Neural progenitor cell (in vitro differentiated cells): ENCODE results near the gene ING5. TPM values are rescaled to one million over a fixed set of nuclear protein-coding genes. Genes with fewer than 3 reads are reported as not detected.
A peak's percentile ranks its signal among the peaks of the same experiment; 100 is the strongest.

ENCODE experiments used
- DNase-seq: peaks from one replicate; pipeline ENCODE4 v3.0.0-alpha.2; 2016; ENCODE audit warnings: low spot score
- H2AFZ ChIP-seq: fragments of 200-600 bp; sonication (generic); replicated peaks from 2 replicates; pipeline ENCODE4 v1.6.1; 2016; ENCODE audit warnings: antibody characterized with exemption
- H3F3A ChIP-seq: fragments of 200-600 bp; sonication (generic); 2 replicates; pipeline ENCODE4 v1.6.1; 2016; ENCODE audit warnings: antibody characterized with exemption, low read depth
- H3K27ac ChIP-seq: fragments of 200-600 bp; sonication (generic); 2 replicates; pipeline ENCODE4 v1.5.1; 2016; ENCODE audit warnings: mild to moderate bottlenecking
- H3K27me3 ChIP-seq: fragments of 200-600 bp; sonication (generic); 2 replicates; pipeline ENCODE4 v1.6.1; 2016; ENCODE audit warnings: mild to moderate bottlenecking, moderate library complexity
- H3K36me3 ChIP-seq: fragments of 200-600 bp; sonication (generic); 2 replicates; pipeline ENCODE4 v1.5.1; 2016
- H3K4me1 ChIP-seq: fragments of 200-600 bp; sonication (generic); 2 replicates; pipeline ENCODE4 v1.6.1; 2016; ENCODE audit warnings: mixed run types
- H3K4me2 ChIP-seq: fragments of 200-600 bp; sonication (generic); 2 replicates; pipeline ENCODE4 v1.6.1; 2016
- H3K4me3 ChIP-seq: fragments of 200-600 bp; sonication (generic); 2 replicates; pipeline ENCODE4 v1.5.1; 2016
- H3K79me2 ChIP-seq: fragments of 200-600 bp; sonication (generic); 2 replicates; pipeline ENCODE4 v1.6.1; 2016; ENCODE audit warnings: low read depth
- H3K9ac ChIP-seq: fragments of 200-600 bp; sonication (generic); 2 replicates; pipeline ENCODE4 v1.6.1; 2016
- H3K9me3 ChIP-seq: fragments of 200-600 bp; sonication (generic); 2 replicates; pipeline ENCODE4 v1.5.1; 2016; ENCODE audit warnings: low read depth
- H4K20me1 ChIP-seq: fragments of 200-600 bp; sonication (generic); 2 replicates; pipeline ENCODE4 v1.6.1; 2016; ENCODE audit warnings: low read depth
- H3K27ac Mint-ChIP-seq: 3 replicates; pipeline ENCODE4 v1.8.0; 2021; ENCODE audit warnings: mixed read lengths
- H3K27me3 Mint-ChIP-seq: 2 replicates; pipeline ENCODE4 v1.8.0; 2022; ENCODE audit warnings: low read depth, mild to moderate bottlenecking, inconsistent platforms, moderate library complexity, mixed read lengths; ENCODE audit not compliant: insufficient read depth
- H3K36me3 Mint-ChIP-seq: 3 replicates; pipeline ENCODE4 v1.8.0; 2021; ENCODE audit warnings: mixed read lengths
- H3K4me1 Mint-ChIP-seq: 3 replicates; pipeline ENCODE4 v1.8.0; 2021; ENCODE audit warnings: mixed read lengths
- H3K4me3 Mint-ChIP-seq: 3 replicates; pipeline ENCODE4 v1.8.0; 2021; ENCODE audit warnings: mild to moderate bottlenecking, moderate library complexity, mixed read lengths
- H3K9me3 Mint-ChIP-seq: 3 replicates; pipeline ENCODE4 v1.8.0; 2020; ENCODE audit warnings: mixed read lengths
- CTCF ChIP-seq: fragments of 200-600 bp; sonication (generic); IDR thresholded peaks from 2 replicates; pipeline ENCODE4 v1.5.1; 2017; ENCODE audit warnings: antibody characterized with exemption, mild to moderate bottlenecking
- EZH2 ChIP-seq: fragments of 200-600 bp; sonication (generic); IDR thresholded peaks from 2 replicates; pipeline ENCODE4 v1.6.1; 2017; ENCODE audit warnings: antibody characterized with exemption, mild to moderate bottlenecking, moderate library complexity
- EZH2phosphoT487 ChIP-seq: fragments of 200-600 bp; sonication (generic); IDR thresholded peaks from 2 replicates; pipeline ENCODE4 v1.6.1; 2017; ENCODE audit warnings: antibody characterized with exemption
- total RNA-seq: library from RNA; depleted of rRNA; stranded (reverse); fragments of >200 nt; gene quantifications from 2 replicates; pipeline ENCODE4 v1.2.3, GENCODE V29; 2015; ENCODE audit warnings: low replicate concordance

Gene ING5
- total RNA-seq, 1 donor from 2014 or later, result 38.2 TPM

GRCh38 chr2:241736111-241736510 is 34.3 kb downstream of the ING5 start:
- Histone ChIP-seq H3K27me3 (no peaks in the 10 kb centered on the region), H4K20me1 (peaks cover 7% of the 10 kb centered on the region), H3K27ac (no peak overlapping the region), H3F3A (no peaks in the 10 kb centered on the region), H3K9ac (no peak overlapping the region), H3K36me3 (no peaks in the 10 kb centered on the region), H3K4me3 (no peak overlapping the region), H3K79me2 (no peaks in the 10 kb centered on the region), H3K4me1 (no peaks in the 10 kb centered on the region), H2AFZ (no peak overlapping the region), H3K4me2 (no peak overlapping the region), H3K9me3 (no peaks in the 10 kb centered on the region)
- DNase-seq, result no peak
- Mint-ChIP-seq H3K9me3 (peaks cover 3% of the 10 kb centered on the region), H3K36me3 (no peaks in the 10 kb centered on the region), H3K4me3 (peak overlapping the region; percentile 87), H3K27me3 (peaks cover 2% of the 10 kb centered on the region), H3K4me1 (peaks cover 3% of the 10 kb centered on the region), H3K27ac (no peak overlapping the region)
- TF ChIP-seq EZH2phosphoT487 (no peak), EZH2 (no peak), CTCF (no peak)

- H3K27me3 ChIP-seq, result no peaks in the 10 kb centered on the region
- no peaks in the 10 kb centered on the region for H3K36me3 ChIP-seq
- no peak overlapping the region for H2AFZ ChIP-seq
- Mint-ChIP-seq H3K36me3 (no peaks in the 10 kb centered on the region), H3K4me3 (no peak overlapping the region), H3K4me1 (no peaks in the 10 kb centered on the region), H3K9me3 (no peaks in the 10 kb centered on the region), H3K27ac (peak overlapping the region; percentile 72), H3K27me3 (peaks cover 2% of the 10 kb centered on the region)
- no peak for TF ChIP-seq EZH2phosphoT487
- TF ChIP-seq CTCF, result no peak
- no peak for TF ChIP-seq EZH2
- H4K20me1 ChIP-seq, result peaks cover 7% of the 10 kb centered on the region
- H3K9ac ChIP-seq, result no peak overlapping the region
- DNase-seq, result no peak
- H3K4me3 ChIP-seq, result no peak overlapping the region
- H3K4me1 ChIP-seq, result no peaks in the 10 kb centered on the region
- H3K4me2 ChIP-seq, result no peak overlapping the region
- no peaks in the 10 kb centered on the region for H3K9me3 ChIP-seq
- H3K79me2 ChIP-seq, result no peaks in the 10 kb centered on the region
- no peak overlapping the region for H3K27ac ChIP-seq
- no peaks in the 10 kb centered on the region for H3F3A ChIP-seq
These were observed 36.3 kb downstream of the ING5 start for GRCh38 chr2:241738040-241738686.

GRCh38 chr2:241739177-241739576 is 37.3 kb downstream of the ING5 start:
- Histone ChIP-seq H3K36me3 (no peaks in the 10 kb centered on the region), H3K27me3 (no peaks in the 10 kb centered on the region), H3K4me1 (no peaks in the 10 kb centered on the region), H3F3A (no peaks in the 10 kb centered on the region), H2AFZ (no peak overlapping the region), H3K9me3 (no peaks in the 10 kb centered on the region), H3K79me2 (no peaks in the 10 kb centered on the region), H4K20me1 (peaks cover 7% of the 10 kb centered on the region), H3K27ac (no peak overlapping the region), H3K4me2 (no peak overlapping the region), H3K4me3 (no peak overlapping the region), H3K9ac (no peak overlapping the region)
- Mint-ChIP-seq H3K27me3 (peaks cover 2% of the 10 kb centered on the region), H3K9me3 (no peaks in the 10 kb centered on the region), H3K36me3 (no peaks in the 10 kb centered on the region), H3K4me1 (no peaks in the 10 kb centered on the region), H3K27ac (peak overlapping the region; percentile 42), H3K4me3 (no peak overlapping the region)
- TF ChIP-seq CTCF (no peak), EZH2 (no peak), EZH2phosphoT487 (no peak)
- no peak for DNase-seq
